ENCODE measurements around the gene WDR89. TPM values are rescaled to one million over a fixed set of nuclear protein-coding genes. Genes with fewer than 3 reads are reported as not detected.

Gene WDR89
- total RNA-seq, 1 experiment from 2014 or later = 23.6 TPM

DNA sequence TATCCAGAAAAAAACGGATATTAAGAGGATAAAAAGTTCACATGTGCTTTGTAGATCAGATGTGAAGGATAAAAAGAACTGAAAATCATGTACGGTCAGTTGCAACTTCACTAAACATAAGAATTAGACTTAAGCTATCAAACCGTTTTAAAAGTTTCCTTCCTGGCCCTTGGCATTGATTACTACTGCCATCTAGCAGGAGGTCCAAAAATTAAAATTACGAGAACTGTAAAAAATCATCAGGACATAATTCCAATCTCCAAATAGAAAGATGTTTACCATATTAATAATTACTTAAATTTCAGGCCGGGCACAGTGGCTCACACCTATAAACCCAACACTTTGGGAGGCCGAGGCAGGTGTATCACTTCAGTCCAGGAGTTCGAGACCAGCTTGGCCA, 7.9 kb downstream of the WDR89 start:
- peaks cover 5% of the 10 kb centered on the region for H3K4me1 ChIP-seq (ENCODE audit: insufficient read depth, low read length, poor library complexity, severe bottlenecking)
- intact Hi-C loops (cut with micrococcal nuclease; ENCODE audit: unreplicated experiment) = no loop called here
- H3K27ac ChIP-seq (ENCODE audit: low read depth, low read length, poor library complexity, severe bottlenecking) = no peak overlapping the region
- TF ChIP-seq, protein P1, sequence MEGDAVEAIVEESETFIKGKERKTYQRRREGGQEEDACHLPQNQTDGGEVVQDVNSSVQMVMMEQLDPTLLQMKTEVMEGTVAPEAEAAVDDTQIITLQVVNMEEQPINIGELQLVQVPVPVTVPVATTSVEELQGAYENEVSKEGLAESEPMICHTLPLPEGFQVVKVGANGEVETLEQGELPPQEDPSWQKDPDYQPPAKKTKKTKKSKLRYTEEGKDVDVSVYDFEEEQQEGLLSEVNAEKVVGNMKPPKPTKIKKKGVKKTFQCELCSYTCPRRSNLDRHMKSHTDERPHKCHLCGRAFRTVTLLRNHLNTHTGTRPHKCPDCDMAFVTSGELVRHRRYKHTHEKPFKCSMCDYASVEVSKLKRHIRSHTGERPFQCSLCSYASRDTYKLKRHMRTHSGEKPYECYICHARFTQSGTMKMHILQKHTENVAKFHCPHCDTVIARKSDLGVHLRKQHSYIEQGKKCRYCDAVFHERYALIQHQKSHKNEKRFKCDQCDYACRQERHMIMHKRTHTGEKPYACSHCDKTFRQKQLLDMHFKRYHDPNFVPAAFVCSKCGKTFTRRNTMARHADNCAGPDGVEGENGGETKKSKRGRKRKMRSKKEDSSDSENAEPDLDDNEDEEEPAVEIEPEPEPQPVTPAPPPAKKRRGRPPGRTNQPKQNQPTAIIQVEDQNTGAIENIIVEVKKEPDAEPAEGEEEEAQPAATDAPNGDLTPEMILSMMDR (conservative IDR thresholded peaks at IDR 0.05; ENCODE audit: low read depth, low read length) = peak; percentile 32; the same call in 1 of the 2 replicates
- TF ChIP-seq EZH2 (IDR thresholded peaks at IDR 0.05; ENCODE audit: borderline replicate concordance, low read depth, low read length, poor library complexity, severe bottlenecking) = no peak
- POLR2A ChIA-PET (ENCODE audit: low non-redundant PET) = no interaction called here
- no peak for DNase-seq (ENCODE audit: low spot score)
- CTCF ChIA-PET = interaction anchor here (0.6 to 1.1 kb wide), 3 partner anchors 244 to 670 kb away, joined by 3 to 8 read pairs (median 5); no protein-coding TSS in a partner anchor
- no peaks in the 10 kb centered on the region for H3K27me3 ChIP-seq (replicated peaks; ENCODE audit: insufficient read depth, low read depth, low read length, poor library complexity)
- H3K9me3 ChIP-seq (ENCODE audit: low read depth, low read length, poor library complexity, severe bottlenecking) = peaks cover 4% of the 10 kb centered on the region
- no peaks in the 10 kb centered on the region for H3K36me3 ChIP-seq (ENCODE audit: insufficient read depth, low read length, poor library complexity, severe bottlenecking)
- no TSS peak for BruUV-seq (replicated peaks)
- no peak overlapping the region for H3K4me3 ChIP-seq (ENCODE audit: low read depth, low read length, poor library complexity, severe bottlenecking)

- no TSS peak for BruUV-seq (replicated peaks)
- Histone ChIP-seq H3K4me1 (ENCODE audit: insufficient read depth, low read length, poor library complexity, severe bottlenecking) (peaks cover 5% of the 10 kb centered on the region), H3K36me3 (ENCODE audit: insufficient read depth, low read length, poor library complexity, severe bottlenecking) (no peaks in the 10 kb centered on the region), H3K4me3 (ENCODE audit: low read depth, low read length, poor library complexity, severe bottlenecking) (no peak overlapping the region), H3K27me3 (replicated peaks; ENCODE audit: insufficient read depth, low read depth, low read length, poor library complexity) (no peaks in the 10 kb centered on the region), H3K27ac (ENCODE audit: low read depth, low read length, poor library complexity, severe bottlenecking) (no peak overlapping the region), H3K9me3 (ENCODE audit: low read depth, low read length, poor library complexity, severe bottlenecking) (peaks cover 4% of the 10 kb centered on the region)
- intact Hi-C loops (cut with micrococcal nuclease; ENCODE audit: unreplicated experiment) = no loop called here
- TF ChIP-seq, protein P1 (conservative IDR thresholded peaks at IDR 0.05; ENCODE audit: low read depth, low read length) = peak; percentile 74
- TF ChIP-seq EZH2 (IDR thresholded peaks at IDR 0.05; ENCODE audit: borderline replicate concordance, low read depth, low read length, poor library complexity, severe bottlenecking) = no peak
- DNase-seq (ENCODE audit: low spot score) = peak; percentile 55
- ChIA-PET CTCF (interaction anchor here (0.6 to 1.1 kb wide), 2 partner anchors 243 to 244 kb away, joined by 3 to 5 read pairs; no protein-coding TSS in a partner anchor), POLR2A (ENCODE audit: low non-redundant PET) (no interaction called here)
Observed at GRCh38 chr14:63632932-63633514, 8.6 kb downstream of the WDR89 start.

- H3K27ac ChIP-seq (ENCODE audit: low read depth, low read length, poor library complexity, severe bottlenecking) = no peak overlapping the region
- intact Hi-C loops (cut with micrococcal nuclease; ENCODE audit: unreplicated experiment) = no loop called here
- no peaks in the 10 kb centered on the region for H3K9me3 ChIP-seq (ENCODE audit: low read depth, low read length, poor library complexity, severe bottlenecking)
- CTCF ChIA-PET = no interaction called here
- no peak overlapping the region for H3K4me3 ChIP-seq (ENCODE audit: low read depth, low read length, poor library complexity, severe bottlenecking)
- BruUV-seq (replicated peaks) = no TSS peak
- no peak for TF ChIP-seq EZH2 (IDR thresholded peaks at IDR 0.05; ENCODE audit: borderline replicate concordance, low read depth, low read length, poor library complexity, severe bottlenecking)
- TF ChIP-seq, protein P1 (conservative IDR thresholded peaks at IDR 0.05; ENCODE audit: low read depth, low read length) = no peak
- H3K4me1 ChIP-seq (ENCODE audit: insufficient read depth, low read length, poor library complexity, severe bottlenecking) = no peaks in the 10 kb centered on the region
- DNase-seq (ENCODE audit: low spot score) = no peak
- no peaks in the 10 kb centered on the region for H3K27me3 ChIP-seq (replicated peaks; ENCODE audit: insufficient read depth, low read depth, low read length, poor library complexity)
- peaks cover 3% of the 10 kb centered on the region for H3K36me3 ChIP-seq (ENCODE audit: insufficient read depth, low read length, poor library complexity, severe bottlenecking)
- POLR2A ChIA-PET (ENCODE audit: low non-redundant PET) = no interaction called here
Observed at GRCh38 chr14:63624701-63625100, 17.0 kb downstream of the WDR89 start.

Measured in A673 (cell line).